Loucy (cell line): ENCODE measurements around the gene PCDHB3.

Source experiments
- H2AFZ ChIP-seq: fragments of 200-600 bp; sonication (generic); 2 replicates; pipeline ENCODE4 v1.6.0; 2016; ENCODE audit warnings: antibody characterized with exemption, mild to moderate bottlenecking, low read length, moderate library complexity
- H3F3A ChIP-seq: fragments of 200-600 bp; 2 replicates; pipeline ENCODE4 v1.6.0; 2016; ENCODE audit warnings: antibody characterized with exemption, low read depth, mild to moderate bottlenecking
- H3K27me3 ChIP-seq: fragments of 200-600 bp; sonication (generic); 2 replicates; pipeline ENCODE4 v1.6.1; 2014; ENCODE audit warnings: low read length, mild to moderate bottlenecking; ENCODE audit not compliant: insufficient read depth, poor library complexity, severe bottlenecking
- H3K36me3 ChIP-seq: fragments of 200-600 bp; sonication (generic); 2 replicates; pipeline ENCODE4 v1.6.1; 2016; ENCODE audit warnings: low read length; ENCODE audit not compliant: insufficient read depth
- H3K4me1 ChIP-seq: fragments of 200-600 bp; sonication (generic); 2 replicates; pipeline ENCODE4 v1.5.1; 2014; ENCODE audit warnings: low read length, mild to moderate bottlenecking; ENCODE audit not compliant: insufficient read depth, poor library complexity, severe bottlenecking
- H3K4me2 ChIP-seq: fragments of 200-600 bp; sonication (generic); 2 replicates; pipeline ENCODE4 v1.6.0; 2014; ENCODE audit warnings: antibody characterized with exemption, low read length, low read depth, mild to moderate bottlenecking; ENCODE audit not compliant: poor library complexity, severe bottlenecking
- H3K4me3 ChIP-seq: fragments of 200-600 bp; sonication (generic); 2 replicates; pipeline ENCODE4 v1.5.1; 2014; ENCODE audit warnings: low read length, mild to moderate bottlenecking, mixed read lengths; ENCODE audit not compliant: poor library complexity, severe bottlenecking
- H3K79me2 ChIP-seq: fragments of 200-600 bp; sonication (generic); 2 replicates; pipeline ENCODE4 v1.6.1; 2014; ENCODE audit warnings: low read length; ENCODE audit not compliant: insufficient read depth
- H3K9ac ChIP-seq: fragments of 200-600 bp; sonication (generic); 2 replicates; pipeline ENCODE4 v1.6.0; 2014; ENCODE audit warnings: mild to moderate bottlenecking, low read depth, low read length, moderate library complexity; ENCODE audit not compliant: poor library complexity, severe bottlenecking
- H3K9me2 ChIP-seq: fragments of 200-600 bp; sonication (generic); replicated peaks from 2 replicates; pipeline ENCODE4 v1.6.1; 2016; ENCODE audit warnings: low read depth, low read length, mixed read lengths
- H3K9me3 ChIP-seq: fragments of 200-600 bp; sonication (generic); 2 replicates; pipeline ENCODE4 v1.6.1; 2014; ENCODE audit warnings: mild to moderate bottlenecking, antibody characterized with exemption, low read length, low read depth; ENCODE audit not compliant: insufficient read depth
- H4K20me1 ChIP-seq: fragments of 200-600 bp; sonication (generic); 2 replicates; pipeline ENCODE4 v1.6.0; 2014; ENCODE audit warnings: antibody characterized with exemption, low read length, mild to moderate bottlenecking; ENCODE audit not compliant: insufficient read depth, poor library complexity, severe bottlenecking
- CTCF ChIP-seq: fragments of 200-600 bp; sonication (generic); conservative IDR thresholded peaks from 2 replicates; pipeline ENCODE4 v1.5.1; 2014; ENCODE audit warnings: mild to moderate bottlenecking, antibody characterized with exemption, low read length
- EZH2phosphoT487 ChIP-seq: fragments of 200-600 bp; IDR thresholded peaks from 2 replicates; pipeline ENCODE4 v1.6.1; 2018; ENCODE audit warnings: antibody characterized with exemption, mild to moderate bottlenecking, moderate library complexity, borderline replicate concordance

Gene PCDHB3

GRCh38 chr5:141077826-141078225 lies 22.4 kb upstream of the PCDHB3 start:
- H3F3A ChIP-seq, result no peaks in the 10 kb centered on the region
- no peaks in the 10 kb centered on the region for H3K9me2 ChIP-seq
- no peak overlapping the region for H2AFZ ChIP-seq
- H3K9me3 ChIP-seq, result no peaks in the 10 kb centered on the region
- H3K36me3 ChIP-seq, result no peaks in the 10 kb centered on the region
- no peaks in the 10 kb centered on the region for H3K79me2 ChIP-seq
- H3K4me1 ChIP-seq, result no peaks in the 10 kb centered on the region
- H4K20me1 ChIP-seq, result no peaks in the 10 kb centered on the region
- TF ChIP-seq CTCF, result no peak
- no peak for TF ChIP-seq EZH2phosphoT487
- no peak overlapping the region for H3K4me3 ChIP-seq
- no peak overlapping the region for H3K9ac ChIP-seq
- H3K27me3 ChIP-seq, result no peaks in the 10 kb centered on the region
- no peak overlapping the region for H3K4me2 ChIP-seq

- no peak overlapping the region for H2AFZ ChIP-seq
- no peaks in the 10 kb centered on the region for H4K20me1 ChIP-seq
- no peaks in the 10 kb centered on the region for H3F3A ChIP-seq
- no peak overlapping the region for H3K4me3 ChIP-seq
- no peaks in the 10 kb centered on the region for H3K4me1 ChIP-seq
- H3K4me2 ChIP-seq, result no peak overlapping the region
- no peaks in the 10 kb centered on the region for H3K36me3 ChIP-seq
- no peaks in the 10 kb centered on the region for H3K79me2 ChIP-seq
- H3K9me2 ChIP-seq, result no peaks in the 10 kb centered on the region
- no peak overlapping the region for H3K9ac ChIP-seq
- no peaks in the 10 kb centered on the region for H3K27me3 ChIP-seq
- H3K9me3 ChIP-seq, result no peaks in the 10 kb centered on the region
- TF ChIP-seq CTCF (no peak), EZH2phosphoT487 (no peak)
Observed at GRCh38 chr5:141082228-141082627, 18.0 kb upstream of the PCDHB3 start.

GRCh38 chr5:141084487-141084989 lies 15.7 kb upstream of the PCDHB3 start:
- H3K9me2 ChIP-seq, result no peaks in the 10 kb centered on the region
- H3K27me3 ChIP-seq, result no peaks in the 10 kb centered on the region
- no peak overlapping the region for H3K4me3 ChIP-seq
- H4K20me1 ChIP-seq, result no peaks in the 10 kb centered on the region
- no peaks in the 10 kb centered on the region for H3F3A ChIP-seq
- H3K4me2 ChIP-seq, result no peak overlapping the region
- H3K36me3 ChIP-seq, result no peaks in the 10 kb centered on the region
- TF ChIP-seq EZH2phosphoT487, result no peak
- H3K79me2 ChIP-seq, result no peaks in the 10 kb centered on the region
- no peaks in the 10 kb centered on the region for H3K9me3 ChIP-seq
- no peaks in the 10 kb centered on the region for H3K4me1 ChIP-seq
- no peak overlapping the region for H3K9ac ChIP-seq
- H2AFZ ChIP-seq, result no peak overlapping the region
